HepG2 (cell line): ENCODE results near the gene MGAT4C. TPM values are rescaled to one million over a fixed set of nuclear protein-coding genes. Genes with fewer than 3 reads are reported as not detected.
"Not testable (repeated sequence)": the region's sequence is repeated elsewhere in the genome, so short reads cannot be mapped to it uniquely, and the experiment has no call there.

Source experiments
- ATAC-seq: fragments of 200-7000 bp; cut with Tn5 transposase; 3 replicates; pipeline ENCODE4 v1.9.1; 2020; ENCODE audit warnings: mild to moderate bottlenecking, moderate library complexity
- BruUV-seq: library from RNA; stranded (reverse); fragments of 400-500 nt; replicated peaks from 2 replicates; lab custom pipeline; 2021; lab: Mats Ljungman, UMichigan
- CTCF ChIA-PET: fragments of 300-600 bp; formaldehyde crosslinking; extraction: SDS; loops from one replicate; lab custom pipeline; 2021; ENCODE audit warnings: low total read pairs, inconsistent platforms, low intra/inter-chr PET ratio; lab: Yijun Ruan, JAX
- POLR2A ChIA-PET: fragments of 350-600 bp; sonication (Branson Sonifier 250); formaldehyde crosslinking; loops from one replicate; lab custom pipeline; 2020; ENCODE audit warnings: antibody characterized with exemption, inconsistent platforms; lab: Yijun Ruan, JAX
- DNase-seq: peaks from one replicate; pipeline ENCODE4 v3.0.0-alpha.2; 2015; ENCODE audit warnings: low spot score
- FAIRE-seq: peaks from 3 replicates; lab custom pipeline; 2011; peaks lifted over from hg19 to GRCh38; lab: Jason Lieb, UNC
- H2AFZ ChIP-seq: one replicate; pipeline ENCODE4 v1.6.1; 2011; ENCODE audit warnings: low read length, inconsistent platforms
- H3K27ac ChIP-seq: fragments of 300-600 bp; 3 replicates; pipeline ENCODE4 v1.8.0; 2011; ENCODE audit warnings: mixed run types, mild to moderate bottlenecking, mixed read lengths, low read length, inconsistent platforms; ENCODE audit not compliant: insufficient read depth; ENCODE audit errors: extremely low read length
- H3K27me3 ChIP-seq, 2 experiments: fragments of 200-600 bp in 1 of 2; 2 replicates in 1 of 2; 3 replicates in 1 of 2; pipeline versions ENCODE4 v1.6.0 to v1.8.0; 2011; ENCODE audit warnings: low read length in 2 of 2, mild to moderate bottlenecking in 2 of 2, moderate library complexity in 2 of 2, inconsistent platforms in 1 of 2; ENCODE audit not compliant: insufficient read depth in 2 of 2, control insufficient read depth in 1 of 2
- H3K36me3 ChIP-seq, 2 experiments: fragments of 200-600 bp in 1 of 2; replicated peaks in 1 of 2; 2 replicates in 1 of 2; 3 replicates in 1 of 2; pipeline versions ENCODE4 v1.5.1 to v1.8.0; 2011; ENCODE audit warnings: low read length in 2 of 2, inconsistent platforms in 1 of 2; ENCODE audit not compliant: insufficient read depth in 2 of 2, control insufficient read depth in 1 of 2
- H3K4me1 ChIP-seq: 2 replicates; pipeline ENCODE4 v1.5.1; 2012; ENCODE audit warnings: low read length, inconsistent platforms; ENCODE audit not compliant: insufficient read depth
- H3K4me2 ChIP-seq: 2 replicates; pipeline ENCODE4 v1.6.0; 2011; ENCODE audit warnings: low read depth, low read length, inconsistent platforms
- H3K4me3 ChIP-seq, 3 experiments: fragments of 200-600 bp in 1 of 3; sonication (generic), shearing (Covaris generic) in 1 of 3; replicated peaks in 1 of 3; 2 replicates each; pipeline ENCODE4 v1.5.1; 2011 to 2016; ENCODE audit warnings: low read length in 3 of 3, inconsistent platforms in 2 of 3, low read depth in 2 of 3, mild to moderate bottlenecking in 2 of 3, control low read depth in 1 of 3, mixed read lengths in 1 of 3; ENCODE audit not compliant: insufficient read depth in 1 of 3
- H3K79me2 ChIP-seq: one replicate; pipeline ENCODE4 v1.6.1; 2011; ENCODE audit warnings: low read length, inconsistent platforms; ENCODE audit not compliant: insufficient read depth
- H3K9ac ChIP-seq: 2 replicates; pipeline ENCODE4 v1.6.0; 2011; ENCODE audit warnings: mild to moderate bottlenecking, low read depth, low read length, inconsistent platforms; ENCODE audit not compliant: insufficient read depth
- H3K9me3 ChIP-seq: 2 replicates; pipeline ENCODE4 v1.5.1; 2012; ENCODE audit warnings: mild to moderate bottlenecking, low read length
- H4K20me1 ChIP-seq: 2 replicates; pipeline ENCODE4 v1.6.0; 2011; ENCODE audit warnings: inconsistent platforms, mild to moderate bottlenecking, low read length, moderate library complexity; ENCODE audit not compliant: insufficient read depth
- FOXO4 ChIP-seq: sonication (generic); formaldehyde crosslinking; conservative IDR thresholded peaks from 2 replicates; pipeline ENCODE4 v1.8.1; 2023; ENCODE audit warnings: missing genetic modification reagents
- REPIN1 ChIP-seq: sonication (generic); formaldehyde crosslinking; IDR thresholded peaks from 2 replicates; pipeline ENCODE4 v1.8.0; 2022; ENCODE audit warnings: missing genetic modification reagents, low read depth, mild to moderate bottlenecking, borderline replicate concordance
- SIX4 ChIP-seq: sonication (generic); formaldehyde crosslinking; IDR thresholded peaks from 2 replicates; pipeline ENCODE4 v1.4.0; 2020; ENCODE audit warnings: missing genetic modification reagents
- ZBTB14 ChIP-seq: sonication (generic); formaldehyde crosslinking; IDR thresholded peaks from 2 replicates; pipeline ENCODE4 v1.4.0; 2020; ENCODE audit warnings: missing genetic modification reagents
- ZNF234 ChIP-seq: sonication (generic); formaldehyde crosslinking; conservative IDR thresholded peaks from 2 replicates; pipeline ENCODE4 v1.5.1; 2020; ENCODE audit warnings: mild to moderate bottlenecking, missing genetic modification reagents
- ZNF549 ChIP-seq: sonication (generic); formaldehyde crosslinking; IDR thresholded peaks from 2 replicates; pipeline ENCODE4 v1.5.0; 2020; ENCODE audit warnings: missing genetic modification reagents
- ZNF850 ChIP-seq: sonication (generic); formaldehyde crosslinking; conservative IDR thresholded peaks from 2 replicates; pipeline ENCODE4 v1.9.0; 2021; ENCODE audit warnings: mild to moderate bottlenecking, missing genetic modification reagents
- WGBS: methylation state at CpG from one replicate; pipeline ENCODE4 v1.1.6; 2017; ENCODE audit warnings: low lambda C conversion rate; 5-methylcytosine and 5-hydroxymethylcytosine counted together
- in situ Hi-C: cut with HindIII; loops from 2 replicates; pipeline ENCODE4 v1.10.0; 2017; ENCODE audit warnings: low pct_unique_long_range_greater_than_20kb; ENCODE audit not compliant: extremely low pct_ligation_motif_present
- intact Hi-C: fragments of 100-400 bp; cut with micrococcal nuclease; formaldehyde crosslinking; loops from one replicate; pipeline ENCODE4 v1.10.0; 2022; ENCODE audit not compliant: unreplicated experiment
- polyA plus RNA-seq, 8 experiments: library from polyadenylated mRNA; depleted of rRNA in 3 of 8; stranded (reverse) in 7 of 8; unstranded in 1 of 8; fragments of >200 nt; fragmentation: Illumina TruSeq in 4 of 8; extraction: Trizol in 4 of 8; gene quantifications; 2 replicates each; pipeline versions ENCODE4 v1.2.1 to v1.2.3, GENCODE V29; 2011 to 2016; ENCODE audit warnings: low read depth in 4 of 8, missing spikeins in 1 of 8, mixed read lengths in 1 of 8; ENCODE audit not compliant: insufficient read depth in 1 of 8
- total RNA-seq, 5 experiments: library from RNA; depleted of rRNA; stranded (reverse); fragments of >200 nt; fragmentation: Illumina TruSeq; extraction: Trizol; gene quantifications; 2 replicates each; pipeline ENCODE4 v1.2.3, GENCODE V29; 2016; ENCODE audit warnings: low read depth in 1 of 5

MGAT4C gene
- total and polyA plus RNA-seq, 2 of the 13 experiments (the other 11 are each of a cell fraction or from before 2014, with no cell fraction given): not detected

DNA sequence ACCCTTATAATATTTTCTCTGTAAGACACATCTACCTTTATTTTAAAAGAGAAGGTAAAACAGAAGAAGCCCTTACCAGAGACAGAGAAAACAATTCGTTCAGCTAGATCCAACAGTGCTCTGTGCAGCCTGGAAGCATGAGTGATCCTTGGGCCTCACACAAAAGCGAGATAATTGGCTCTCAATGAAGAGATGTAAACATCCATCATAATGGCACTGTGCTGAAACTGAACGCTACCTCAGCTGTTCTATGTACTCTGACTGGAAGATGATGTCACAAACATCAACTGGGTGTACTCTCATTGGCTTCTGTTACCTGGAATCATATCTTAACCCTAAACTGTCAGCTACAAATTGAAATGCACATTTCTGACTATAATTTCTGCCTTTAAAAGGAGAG lies at the start of gene MGAT4C (continued):
- TF ChIP-seq FOXO4 (CRISPR knock-in tag): no peak
- TF ChIP-seq, all 625 proteins: peak for 1

- H3K79me2 ChIP-seq, H4K20me1 ChIP-seq, H3K36me3 ChIP-seq, POLR2A ChIA-PET, H3K9ac ChIP-seq, intact Hi-C loops, CTCF ChIA-PET, H3K4me2 ChIP-seq, in situ Hi-C loops, H2AFZ ChIP-seq, H3K4me3 ChIP-seq, H3K9me3 ChIP-seq, FAIRE-seq, ATAC-seq, H3K27ac ChIP-seq, BruUV-seq, H3K27me3 ChIP-seq, DNase-seq, H3K4me1 ChIP-seq: not testable (repeated sequence)
- 81% methylated on average over 18 of the region's 31 CpGs for WGBS
Measured at GRCh38 chr12:86296396-86296795, 40.2 kb upstream of the MGAT4C start.

DNA sequence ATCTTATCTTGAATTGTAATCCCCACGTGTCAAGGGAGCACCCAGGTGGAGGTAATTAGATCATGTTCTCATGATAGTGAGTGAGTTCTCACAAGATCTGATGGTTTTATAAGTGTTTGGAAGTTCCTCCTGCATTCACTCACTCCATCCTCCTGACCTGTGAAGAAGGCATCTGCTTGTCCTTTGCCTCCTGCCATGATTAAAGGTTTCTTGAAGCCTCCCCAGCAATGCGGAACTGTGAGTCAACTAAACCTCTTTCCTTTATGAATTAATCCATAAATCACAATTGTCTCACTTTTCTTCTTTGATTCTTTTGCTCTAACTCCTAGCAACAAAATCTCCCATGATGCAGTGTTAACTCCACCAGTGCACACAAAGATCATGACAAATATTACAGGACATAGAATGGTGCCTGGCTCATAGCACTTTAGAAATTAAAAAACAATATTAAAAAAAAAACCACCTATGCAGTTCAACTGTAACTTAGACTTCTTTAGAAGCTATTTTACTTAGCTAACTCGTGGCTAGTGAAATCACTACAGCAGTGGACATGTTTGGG lies 37.6 kb upstream of the MGAT4C start:
- WGBS: 32% methylated on average over 3 of the region's 3 CpGs
- ChIA-PET CTCF (no interaction called here), POLR2A (no interaction called here)
- Histone ChIP-seq H3K36me3 (no peaks in the 10 kb centered on the region), H2AFZ (no peak overlapping the region), H3K27me3 (no peaks in the 10 kb centered on the region), H3K4me3 (no peak overlapping the region), H3K4me2 (no peak overlapping the region), H3K9me3 (no peaks in the 10 kb centered on the region), H3K79me2 (no peaks in the 10 kb centered on the region), H3K27ac (no peak overlapping the region), H3K9ac (no peak overlapping the region), H4K20me1 (no peaks in the 10 kb centered on the region), H3K4me1 (no peaks in the 10 kb centered on the region)
- no TSS peak for BruUV-seq
- intact Hi-C loops: no loop called here
- in situ Hi-C loops: no loop called here
- FAIRE-seq: no peak
- DNase-seq: no peak
- no peak for ATAC-seq
- TF ChIP-seq ZBTB14 (no peak), REPIN1 (no peak), ZNF549 (no peak), ZNF850 (CRISPR knock-in tag) (no peak), SIX4 (CRISPR knock-in tag) (no peak), ZNF234 (CRISPR knock-in tag) (no peak)
